ENCODE data around the gene KLHL6.

- TF ChIP-seq, protein P1, sequence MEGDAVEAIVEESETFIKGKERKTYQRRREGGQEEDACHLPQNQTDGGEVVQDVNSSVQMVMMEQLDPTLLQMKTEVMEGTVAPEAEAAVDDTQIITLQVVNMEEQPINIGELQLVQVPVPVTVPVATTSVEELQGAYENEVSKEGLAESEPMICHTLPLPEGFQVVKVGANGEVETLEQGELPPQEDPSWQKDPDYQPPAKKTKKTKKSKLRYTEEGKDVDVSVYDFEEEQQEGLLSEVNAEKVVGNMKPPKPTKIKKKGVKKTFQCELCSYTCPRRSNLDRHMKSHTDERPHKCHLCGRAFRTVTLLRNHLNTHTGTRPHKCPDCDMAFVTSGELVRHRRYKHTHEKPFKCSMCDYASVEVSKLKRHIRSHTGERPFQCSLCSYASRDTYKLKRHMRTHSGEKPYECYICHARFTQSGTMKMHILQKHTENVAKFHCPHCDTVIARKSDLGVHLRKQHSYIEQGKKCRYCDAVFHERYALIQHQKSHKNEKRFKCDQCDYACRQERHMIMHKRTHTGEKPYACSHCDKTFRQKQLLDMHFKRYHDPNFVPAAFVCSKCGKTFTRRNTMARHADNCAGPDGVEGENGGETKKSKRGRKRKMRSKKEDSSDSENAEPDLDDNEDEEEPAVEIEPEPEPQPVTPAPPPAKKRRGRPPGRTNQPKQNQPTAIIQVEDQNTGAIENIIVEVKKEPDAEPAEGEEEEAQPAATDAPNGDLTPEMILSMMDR (IDR thresholded peaks at IDR 0.05; ENCODE audit: control extremely low read depth in 1 of 3, insufficient read depth in 1 of 3, low read depth in 1 of 3, low read length in 3 of 3), result no peak
- TF ChIP-seq SUZ12 (IDR thresholded peaks at IDR 0.05; ENCODE audit: low read length) (no peak), PHF8 (conservative IDR thresholded peaks at IDR 0.05; ENCODE audit: low read depth, low read length) (no peak), MAX (IDR thresholded peaks at IDR 0.05) (no peak), NRF1 (IDR thresholded peaks at IDR 0.05; ENCODE audit: low read depth, low read length) (no peak), ZNF274 (IDR thresholded peaks at IDR 0.05; ENCODE audit: borderline replicate concordance, extremely low read depth, low read length) (no peak), SIN3A (conservative IDR thresholded peaks at IDR 0.05 in 1 of 2, IDR thresholded peaks at IDR 0.05 in 1 of 2; ENCODE audit: low read depth in 1 of 2, low read length in 2 of 2) (no peak)
- TF ChIP-seq, protein P2, sequence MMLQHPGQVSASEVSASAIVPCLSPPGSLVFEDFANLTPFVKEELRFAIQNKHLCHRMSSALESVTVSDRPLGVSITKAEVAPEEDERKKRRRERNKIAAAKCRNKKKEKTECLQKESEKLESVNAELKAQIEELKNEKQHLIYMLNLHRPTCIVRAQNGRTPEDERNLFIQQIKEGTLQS (IDR thresholded peaks at IDR 0.05; ENCODE audit: insufficient read depth, low read depth, low read length), result no peak
- TF ChIP-seq, protein P3, sequence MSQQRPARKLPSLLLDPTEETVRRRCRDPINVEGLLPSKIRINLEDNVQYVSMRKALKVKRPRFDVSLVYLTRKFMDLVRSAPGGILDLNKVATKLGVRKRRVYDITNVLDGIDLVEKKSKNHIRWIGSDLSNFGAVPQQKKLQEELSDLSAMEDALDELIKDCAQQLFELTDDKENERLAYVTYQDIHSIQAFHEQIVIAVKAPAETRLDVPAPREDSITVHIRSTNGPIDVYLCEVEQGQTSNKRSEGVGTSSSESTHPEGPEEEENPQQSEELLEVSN (IDR thresholded peaks at IDR 0.05), result no peak
These were observed 100.4 kb downstream of the KLHL6 start for GRCh38 chr3:183455089-183455488.
